Activated CD4-positive, CD25-positive, alpha-beta regulatory T cell (primary cell): Measurements from ENCODE around the gene CEP76.

Experiments
- DNase-seq, 4 experiments: peaks; one replicate each; lab custom pipeline; 2025; lab: John Stamatoyannopoulos, UW

The CEP76 gene, protein sequence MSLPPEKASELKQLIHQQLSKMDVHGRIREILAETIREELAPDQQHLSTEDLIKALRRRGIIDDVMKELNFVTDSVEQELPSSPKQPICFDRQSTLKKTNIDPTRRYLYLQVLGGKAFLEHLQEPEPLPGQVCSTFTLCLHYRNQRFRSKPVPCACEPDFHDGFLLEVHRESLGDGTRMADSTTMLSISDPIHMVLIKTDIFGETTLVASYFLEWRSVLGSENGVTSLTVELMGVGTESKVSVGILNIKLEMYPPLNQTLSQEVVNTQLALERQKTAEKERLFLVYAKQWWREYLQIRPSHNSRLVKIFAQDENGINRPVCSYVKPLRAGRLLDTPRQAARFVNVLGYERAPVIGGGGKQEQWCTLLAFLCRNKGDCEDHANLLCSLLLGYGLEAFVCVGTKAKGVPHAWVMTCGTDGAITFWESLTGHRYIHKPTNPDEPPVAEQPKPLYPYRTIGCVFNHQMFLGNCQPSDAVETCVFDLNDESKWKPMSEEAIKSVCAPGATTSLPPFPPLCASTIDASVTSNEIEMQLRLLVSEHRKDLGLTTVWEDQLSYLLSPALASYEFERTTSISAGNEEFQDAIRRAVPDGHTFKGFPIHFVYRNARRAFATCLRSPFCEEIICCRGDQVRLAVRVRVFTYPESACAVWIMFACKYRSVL

GRCh38 chr18:12702221-12703095 lies at the start of gene CEP76, which contains the start of gene PSMG2:
Gene CEP76 (minus strand): TSS chr18:12702723. CDS start chr18:12702548, 175 bp downstream.
Gene PSMG2 (plus strand): TSS chr18:12703042. CDS start chr18:12703108, 66 bp downstream.
- peak; percentile 70 to 74 (median 70) for DNase-seq

- no peak for DNase-seq
Observed at GRCh38 chr18:12751891-12752290, 49.4 kb upstream of the CEP76 start.

GRCh38 chr18:12751503-12751884 lies 49.0 kb upstream of the CEP76 start:
- DNase-seq: no peak

DNA sequence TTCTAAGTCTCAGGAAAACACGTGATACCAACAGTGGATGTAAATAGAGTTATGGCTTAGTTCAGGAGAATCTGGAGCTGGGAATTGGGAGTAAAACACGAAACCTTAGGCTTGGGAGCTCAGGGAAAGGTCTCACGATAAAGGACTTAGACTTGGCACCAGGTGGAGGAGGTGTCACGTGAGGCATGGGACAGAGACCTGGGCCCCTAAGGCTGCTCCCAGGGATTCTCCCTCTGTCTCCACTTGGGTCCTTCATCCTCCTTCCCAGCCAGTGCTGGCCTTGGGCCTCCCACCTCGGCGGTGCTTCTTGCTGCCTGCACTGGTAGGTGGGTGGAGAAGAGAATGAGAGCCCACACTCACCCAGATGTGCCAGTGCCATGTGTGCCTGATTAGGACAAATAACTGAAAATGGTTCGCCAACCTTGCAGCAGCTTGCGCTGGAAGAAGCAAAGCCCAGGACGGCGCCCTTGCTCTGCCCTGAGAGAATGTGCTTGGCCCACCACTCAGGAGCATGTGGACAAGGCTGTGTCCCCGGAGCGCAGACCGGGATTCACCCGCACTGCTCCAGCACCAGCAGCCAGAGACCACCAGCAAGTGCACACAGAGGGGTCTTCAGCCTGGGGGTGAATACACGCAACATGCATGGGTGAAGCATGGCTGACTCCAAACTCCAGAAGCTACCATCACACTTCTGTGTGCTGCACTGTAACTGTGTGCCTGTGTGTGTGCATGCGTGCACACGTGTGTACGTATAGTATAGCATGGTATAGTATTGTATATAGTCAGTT lies 48.4 kb upstream of the CEP76 start:
- DNase-seq: no peak

DNA sequence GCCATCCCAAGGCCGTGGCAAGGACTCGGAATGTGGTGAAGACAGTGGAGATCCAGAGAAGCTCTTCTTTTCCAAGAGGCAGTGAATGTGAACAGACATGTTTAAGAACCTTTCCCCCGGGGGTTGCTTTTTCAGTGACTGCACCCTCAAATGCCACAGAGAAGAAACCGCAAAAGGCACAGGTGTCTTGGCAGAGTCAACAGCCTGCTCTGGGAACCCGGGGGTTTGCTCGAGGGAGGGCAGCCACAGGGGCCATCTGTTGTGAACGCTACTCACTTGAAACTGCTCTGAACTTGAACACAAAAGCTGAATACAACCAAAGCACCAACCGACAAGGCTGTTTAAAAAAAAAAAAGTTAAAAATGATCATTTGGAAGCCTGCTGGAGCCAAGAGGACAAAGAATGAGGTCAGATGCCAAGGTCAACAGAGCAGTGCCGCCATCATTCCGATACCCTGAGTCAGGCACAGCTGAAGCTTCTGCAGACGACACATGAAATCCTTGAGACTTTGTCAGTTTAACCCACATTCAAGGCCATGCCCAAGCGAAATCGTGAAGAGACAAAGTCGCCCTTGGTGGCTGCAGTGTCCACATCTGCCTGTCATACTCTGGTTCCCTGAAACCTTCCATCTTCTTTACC lies 47.7 kb upstream of the CEP76 start:
- no peak for DNase-seq

GRCh38 chr18:12749121-12749520 lies 46.6 kb upstream of the CEP76 start:
- DNase-seq: no peak

DNA sequence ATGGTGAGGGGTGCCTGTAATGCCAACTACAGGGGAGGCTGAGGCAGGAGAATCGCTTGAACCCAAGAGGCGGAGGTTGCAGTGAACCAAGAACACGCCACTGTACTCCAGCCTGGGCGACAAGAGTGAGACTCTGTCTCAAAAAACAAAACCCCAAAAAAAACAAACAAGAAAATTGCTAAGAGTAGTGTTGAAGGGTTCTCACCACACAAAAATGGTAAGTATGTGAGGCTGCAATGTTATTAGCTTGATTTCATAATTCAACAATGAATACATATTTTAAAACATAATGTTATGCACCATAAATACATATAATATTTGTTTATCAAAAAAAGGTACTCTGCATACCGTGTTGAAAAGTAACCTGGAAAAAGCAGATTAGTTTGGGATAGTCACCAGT lies 46.1 kb upstream of the CEP76 start:
- DNase-seq: no peak

- DNase-seq: no peak
Observed at GRCh38 chr18:12747530-12748315, 45.2 kb upstream of the CEP76 start.

GRCh38 chr18:12745095-12745795 lies 42.7 kb upstream of the CEP76 start:
- no peak for DNase-seq

- no peak for DNase-seq
Observed at GRCh38 chr18:12744103-12744502, 41.6 kb upstream of the CEP76 start.

- DNase-seq: no peak
Observed at GRCh38 chr18:12742453-12742852, 39.9 kb upstream of the CEP76 start.

GRCh38 chr18:12741351-12741750 lies 38.8 kb upstream of the CEP76 start:
- no peak for DNase-seq

DNA sequence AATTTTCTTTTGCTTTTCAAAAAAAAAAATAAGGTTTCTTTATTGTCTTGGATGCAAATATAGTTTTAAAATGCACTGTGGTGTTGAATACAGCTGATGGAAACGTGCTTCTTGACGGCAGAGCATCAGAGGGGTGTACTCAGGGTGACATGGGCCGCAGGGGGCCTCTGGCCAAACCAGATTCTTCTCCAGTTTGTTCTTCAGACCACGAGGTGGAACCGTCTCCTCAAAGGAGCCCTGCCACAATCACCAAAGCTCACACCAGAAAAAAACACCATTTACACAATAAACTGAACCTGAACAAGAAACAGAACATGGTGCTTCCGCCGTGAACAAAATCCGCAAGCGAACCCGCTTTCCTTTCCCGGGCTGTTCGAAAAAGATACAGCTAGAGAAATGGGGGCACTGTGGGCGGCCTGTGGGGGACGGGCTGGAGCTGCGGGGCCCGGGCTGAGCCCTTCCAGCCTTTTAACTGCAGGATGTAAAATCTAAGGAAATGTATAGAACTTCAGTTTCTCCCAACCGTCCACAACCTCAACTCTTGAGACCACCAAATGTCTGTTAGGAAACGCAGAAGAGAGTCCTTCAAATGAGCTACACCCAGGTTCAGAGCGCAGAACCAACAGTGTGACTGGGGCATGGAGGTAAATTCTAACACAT lies 34.9 kb upstream of the CEP76 start:
- no peak for DNase-seq

DNA sequence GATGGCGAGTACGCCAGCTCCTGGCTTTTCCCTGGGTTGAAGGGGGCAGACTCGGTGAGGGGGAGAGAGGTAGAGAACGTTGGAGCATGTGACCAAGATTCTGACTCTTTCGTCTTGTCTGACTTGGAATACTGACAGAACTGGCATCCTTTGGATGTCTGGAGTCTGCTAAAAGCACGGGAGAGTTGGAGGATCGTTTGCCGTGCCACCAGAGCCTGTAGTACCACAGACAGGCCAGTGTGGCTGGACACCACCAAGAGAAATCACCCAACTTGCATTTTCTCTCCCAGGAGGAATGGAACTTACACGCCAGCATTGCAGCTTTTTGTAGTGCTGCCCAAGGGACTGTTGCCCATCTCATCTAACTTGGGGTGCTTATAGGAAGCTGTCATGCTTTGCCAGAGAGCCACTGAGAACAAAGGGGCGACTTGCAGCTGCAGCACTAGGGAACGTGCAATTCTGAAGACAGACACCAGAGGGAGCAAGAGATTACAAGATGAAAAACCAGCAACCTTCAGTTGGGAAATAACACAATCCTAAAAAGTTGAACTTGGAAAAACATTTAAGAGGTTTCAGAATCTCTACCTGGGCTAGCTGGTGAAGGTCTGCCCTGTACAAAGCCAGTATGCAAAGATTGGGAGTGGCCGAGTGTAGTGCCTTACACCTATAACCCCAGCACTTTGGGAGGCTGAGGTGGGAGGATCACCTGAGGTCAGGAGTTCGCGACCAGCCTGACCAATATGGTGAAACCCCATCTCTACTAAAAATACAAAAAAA lies 24.4 kb upstream of the CEP76 start:
- DNase-seq: peak; percentile 15 to 31 (median 19)

DNA sequence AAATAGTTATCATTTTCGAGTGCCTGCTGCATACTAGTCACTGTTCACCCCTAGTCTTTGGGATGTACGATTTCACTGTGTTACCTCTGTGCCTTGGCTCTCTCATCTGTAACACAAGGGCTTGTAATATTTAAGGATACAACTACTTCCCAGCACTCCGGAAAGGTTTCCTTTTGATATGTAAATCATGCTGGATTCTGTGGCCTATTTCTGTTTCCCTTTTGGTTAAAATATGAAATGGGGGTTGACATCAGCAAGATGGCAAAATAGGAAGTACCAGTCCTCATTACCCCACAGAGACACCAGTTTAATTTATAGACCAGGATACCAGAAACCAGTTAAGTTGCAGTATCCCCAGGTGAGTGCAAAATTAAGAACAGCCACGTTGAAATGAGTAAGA lies 23.8 kb upstream of the CEP76 start:
- no peak for DNase-seq

GRCh38 chr18:12722731-12723130 lies 20.2 kb upstream of the CEP76 start:
- no peak for DNase-seq

GRCh38 chr18:12721495-12722275 lies 19.2 kb upstream of the CEP76 start:
- no peak for DNase-seq

GRCh38 chr18:12711446-12711845 lies 8.9 kb upstream of the CEP76 start:
- no peak for DNase-seq
